ENCODE results near the gene ASTN1.

- TF ChIP-seq, protein P1, sequence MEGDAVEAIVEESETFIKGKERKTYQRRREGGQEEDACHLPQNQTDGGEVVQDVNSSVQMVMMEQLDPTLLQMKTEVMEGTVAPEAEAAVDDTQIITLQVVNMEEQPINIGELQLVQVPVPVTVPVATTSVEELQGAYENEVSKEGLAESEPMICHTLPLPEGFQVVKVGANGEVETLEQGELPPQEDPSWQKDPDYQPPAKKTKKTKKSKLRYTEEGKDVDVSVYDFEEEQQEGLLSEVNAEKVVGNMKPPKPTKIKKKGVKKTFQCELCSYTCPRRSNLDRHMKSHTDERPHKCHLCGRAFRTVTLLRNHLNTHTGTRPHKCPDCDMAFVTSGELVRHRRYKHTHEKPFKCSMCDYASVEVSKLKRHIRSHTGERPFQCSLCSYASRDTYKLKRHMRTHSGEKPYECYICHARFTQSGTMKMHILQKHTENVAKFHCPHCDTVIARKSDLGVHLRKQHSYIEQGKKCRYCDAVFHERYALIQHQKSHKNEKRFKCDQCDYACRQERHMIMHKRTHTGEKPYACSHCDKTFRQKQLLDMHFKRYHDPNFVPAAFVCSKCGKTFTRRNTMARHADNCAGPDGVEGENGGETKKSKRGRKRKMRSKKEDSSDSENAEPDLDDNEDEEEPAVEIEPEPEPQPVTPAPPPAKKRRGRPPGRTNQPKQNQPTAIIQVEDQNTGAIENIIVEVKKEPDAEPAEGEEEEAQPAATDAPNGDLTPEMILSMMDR (IDR thresholded peaks at IDR 0.05) = no peak
- TF ChIP-seq POLR2A (IDR thresholded peaks at IDR 0.05) = no peak
- TF ChIP-seq EP300 (IDR thresholded peaks at IDR 0.05) = no peak
Measured at GRCh38 chr1:176989023-176989422, 175.5 kb downstream of the ASTN1 start.
